Fibroblast of villous mesenchyme (primary cell): ENCODE results near the gene MEX3A. TPM values are rescaled to one million over a fixed set of nuclear protein-coding genes. Genes with fewer than 3 reads are reported as not detected.
A peak's percentile ranks its signal among the peaks of the same experiment; 100 is the strongest.

ENCODE experiments used
- DNase-seq: peaks from one replicate; pipeline ENCODE4 v3.0.0-alpha.2; 2010; ENCODE audit warnings: low read depth
- H3K4me3 ChIP-seq: 2 replicates; pipeline ENCODE4 v1.5.1; 2011; ENCODE audit warnings: low read depth, mild to moderate bottlenecking, low read length
- CTCF ChIP-seq: IDR thresholded peaks from 2 replicates; pipeline ENCODE4 v1.5.1; 2012; ENCODE audit warnings: low read depth, mild to moderate bottlenecking, low read length; ENCODE audit not compliant: insufficient read depth
- total RNA-seq: library from RNA; depleted of rRNA; stranded (reverse); fragments of >200 nt; gene quantifications from 2 replicates; pipeline ENCODE4 v1.2.3, GENCODE V29; 2012

Gene MEX3A
- 1.7 and 1.9 TPM in 2 replicates for total RNA-seq

- H3K4me3 ChIP-seq, result peak within 1 kb of the TSS; percentile 88
- DNase-seq, result peak; percentile 65
- TF ChIP-seq CTCF, result no peak
These were observed at the start of gene MEX3A for GRCh38 chr1:156082309-156083091. Gene MEX3A, minus strand, starts transcription at chr1:156082465. Its CDS starts 467 bp downstream, at chr1:156081998.

GRCh38 chr1:156130578-156130942 lies 48.3 kb upstream of the MEX3A start:
- no peak for DNase-seq
- no peak overlapping the region for H3K4me3 ChIP-seq
- no peak for TF ChIP-seq CTCF

GRCh38 chr1:156129687-156130577 lies 47.7 kb upstream of the MEX3A start:
- peak; percentile 98 for DNase-seq
- TF ChIP-seq CTCF, result peak; percentile 92
- peak overlapping the region; percentile 35 for H3K4me3 ChIP-seq

- H3K4me3 ChIP-seq, result peak overlapping the region; percentile 24
- no peak for TF ChIP-seq CTCF
- peak; percentile 82 for DNase-seq
These were observed 46.7 kb upstream of the MEX3A start for GRCh38 chr1:156128654-156129597.

- no peak for TF ChIP-seq CTCF
- H3K4me3 ChIP-seq, result peak overlapping the region; percentile 24
- DNase-seq, result no peak
These were observed 46.0 kb upstream of the MEX3A start for GRCh38 chr1:156128308-156128653.

- peak; percentile 97 for DNase-seq
- TF ChIP-seq CTCF, result no peak
- H3K4me3 ChIP-seq, result peak overlapping the region; percentile 26
These were observed 44.6 kb upstream of the MEX3A start for GRCh38 chr1:156126630-156127534.
